ENCODE data around the gene ASAP3.

- TF ChIP-seq CTCF (conservative IDR thresholded peaks at IDR 0.05), result no peak
- no peak for TF ChIP-seq ZFX (IDR thresholded peaks at IDR 0.05)
Measured at GRCh38 chr1:23444104-23444533, 39.9 kb downstream of the ASAP3 start.
